IMR-90 (cell line): ENCODE data around the gene DCAF12L1. TPM values are rescaled to one million over a fixed set of nuclear protein-coding genes. Genes with fewer than 3 reads are reported as not detected.

Experiments
- ATAC-seq: fragments of 200-7000 bp; cut with Tn5 transposase; 2 replicates; pipeline ENCODE4 v1.9.1; 2020; ENCODE audit warnings: low read depth, mild to moderate bottlenecking, moderate library complexity
- BruUV-seq: library from RNA; stranded (reverse); fragments of 400-500 nt; replicated peaks from 2 replicates; lab custom pipeline; 2021; lab: Mats Ljungman, UMichigan
- CTCF ChIA-PET: fragments of 300-600 bp; formaldehyde crosslinking; extraction: SDS; loops from one replicate; lab custom pipeline; 2021; ENCODE audit warnings: antibody characterized with exemption; lab: Yijun Ruan, JAX
- POLR2A ChIA-PET: fragments of 300-600 bp; sonication (Branson Sonifier 250); formaldehyde crosslinking; loops from one replicate; lab custom pipeline; 2022; ENCODE audit warnings: antibody characterized with exemption; ENCODE audit not compliant: unreplicated experiment; lab: Charles Lee
- DNase-seq: peaks from one replicate; pipeline ENCODE4 v3.0.0; 2013
- H2AFZ ChIP-seq: replicated peaks from 2 replicates; pipeline ENCODE3; 2013; ENCODE audit warnings: low read length, mild to moderate bottlenecking; ENCODE audit not compliant: poor library complexity
- H2AK5ac ChIP-seq: 2 replicates; pipeline ENCODE4 v1.6.1; 2013; ENCODE audit warnings: low read depth, low read length, inconsistent platforms
- H2AK9ac ChIP-seq: replicated peaks from 2 replicates; pipeline ENCODE3; 2013; ENCODE audit warnings: mild to moderate bottlenecking, low read depth, low read length, moderate library complexity; ENCODE audit not compliant: poor library complexity
- H2BK120ac ChIP-seq: 2 replicates; pipeline ENCODE4 v1.6.1; 2013; ENCODE audit warnings: low read depth, low read length, inconsistent platforms
- H2BK15ac ChIP-seq: 3 replicates; pipeline ENCODE4 v1.6.1; 2013; ENCODE audit warnings: low read depth, low read length, inconsistent platforms
- H2BK20ac ChIP-seq: 2 replicates; pipeline ENCODE4 v1.6.1; 2013; ENCODE audit warnings: low read depth, mild to moderate bottlenecking, inconsistent platforms, low read length, moderate library complexity
- H2BK5ac ChIP-seq: 2 replicates; pipeline ENCODE4 v1.6.1; 2013; ENCODE audit warnings: mild to moderate bottlenecking, low read depth, low read length, inconsistent platforms; ENCODE audit not compliant: poor library complexity, severe bottlenecking
- H3K14ac ChIP-seq: replicated peaks from 2 replicates; pipeline ENCODE4 v1.6.1; 2013; ENCODE audit warnings: low read depth, low read length, inconsistent platforms
- H3K18ac ChIP-seq: 2 replicates; pipeline ENCODE4 v1.6.1; 2013; ENCODE audit warnings: low read depth, low read length, control low read depth
- H3K23ac ChIP-seq: 2 replicates; pipeline ENCODE4 v1.6.1; 2013; ENCODE audit warnings: low read depth, low read length, inconsistent platforms
- H3K27ac ChIP-seq: 2 replicates; pipeline ENCODE4 v1.5.1; 2013; ENCODE audit warnings: mild to moderate bottlenecking, control low read depth, low read length; ENCODE audit not compliant: insufficient read depth
- H3K27me3 ChIP-seq: 2 replicates; pipeline ENCODE4 v1.6.1; 2013; ENCODE audit warnings: low read length; ENCODE audit not compliant: control insufficient read depth, insufficient read depth
- H3K36me3 ChIP-seq: 2 replicates; pipeline ENCODE4 v1.6.1; 2013; ENCODE audit warnings: low read length, mixed read lengths; ENCODE audit not compliant: control insufficient read depth, insufficient read depth
- H3K4ac ChIP-seq: 2 replicates; pipeline ENCODE4 v1.6.1; 2013; ENCODE audit warnings: low read depth, low read length, inconsistent platforms
- H3K4me1 ChIP-seq: 2 replicates; pipeline ENCODE4 v1.6.1; 2013; ENCODE audit warnings: low read length, mixed read lengths; ENCODE audit not compliant: control insufficient read depth, insufficient read depth
- H3K4me2 ChIP-seq: 2 replicates; pipeline ENCODE4 v1.6.1; 2013; ENCODE audit warnings: low read depth, mild to moderate bottlenecking, control low read depth, low read length, moderate library complexity
- H3K4me3 ChIP-seq: 2 replicates; pipeline ENCODE4 v1.5.1; 2013; ENCODE audit warnings: low read depth, mild to moderate bottlenecking, control low read depth, low read length, moderate library complexity; ENCODE audit not compliant: insufficient read depth
- H3K56ac ChIP-seq: 2 replicates; pipeline ENCODE4 v1.6.1; 2013; ENCODE audit warnings: low read length, inconsistent platforms; ENCODE audit not compliant: insufficient read depth; ENCODE audit errors: extremely low read depth
- H3K79me1 ChIP-seq, 2 experiments: 2 replicates each; pipeline ENCODE4 v1.6.1; 2013; ENCODE audit warnings: low read length in 2 of 2, inconsistent platforms in 1 of 2, low read depth in 1 of 2
- H3K9ac ChIP-seq: 2 replicates; pipeline ENCODE4 v1.6.1; 2013; ENCODE audit warnings: low read depth, low read length, control low read depth
- H3K9me1 ChIP-seq: 2 replicates; pipeline ENCODE4 v1.6.1; 2013; ENCODE audit warnings: low read length, inconsistent platforms; ENCODE audit not compliant: insufficient read depth
- H3K9me3 ChIP-seq: 2 replicates; pipeline ENCODE4 v1.6.1; 2013; ENCODE audit warnings: low read length; ENCODE audit not compliant: control insufficient read depth, insufficient read depth
- H4K20me1 ChIP-seq: 2 replicates; pipeline ENCODE4 v1.6.1; 2013; ENCODE audit warnings: low read length, inconsistent platforms; ENCODE audit not compliant: insufficient read depth
- H4K5ac ChIP-seq: 2 replicates; pipeline ENCODE4 v1.6.1; 2013; ENCODE audit warnings: mild to moderate bottlenecking, low read depth, low read length, control low read depth
- H4K8ac ChIP-seq, 2 experiments: 2 replicates each; pipeline ENCODE4 v1.6.1; 2013; ENCODE audit warnings: low read depth in 2 of 2, low read length in 2 of 2, control low read depth in 1 of 2, inconsistent platforms in 1 of 2
- H4K91ac ChIP-seq: 2 replicates; pipeline ENCODE4 v1.6.1; 2013; ENCODE audit warnings: low read depth, low read length, inconsistent platforms; ENCODE audit not compliant: insufficient read depth
- MAFK ChIP-seq: IDR thresholded peaks from 2 replicates; pipeline ENCODE4 v1.6.1; 2012; ENCODE audit warnings: low read depth, low read length, improper control_type of control experiment
- RCOR1 ChIP-seq: IDR thresholded peaks from 2 replicates; pipeline ENCODE4 v1.6.1; 2012; ENCODE audit warnings: mild to moderate bottlenecking, low read length, improper control_type of control experiment; ENCODE audit not compliant: insufficient replicate concordance
- WGBS, 2 experiments: methylation state at CpG; one replicate each; pipeline versions ENCODE4 v1.1.5 to v1.1.7; 2013; ENCODE audit warnings: missing lambda C conversion rate in 2 of 2; ENCODE audit not compliant: insufficient read length in 1 of 2; ENCODE audit errors: extremely low coverage in 2 of 2; 5-methylcytosine and 5-hydroxymethylcytosine counted together
- dilution Hi-C: fragments of 300-500 bp; cut with HindIII; formaldehyde crosslinking; loops from one replicate; pipeline ENCODE4 v1.14.3; 2018; ENCODE audit warnings: low sequenced_read_pairs; ENCODE audit not compliant: unreplicated experiment
- in situ Hi-C: fragments of 300-500 bp; cut with MboI; formaldehyde crosslinking; loops from 3 replicates; pipeline ENCODE4 v1.14.3; 2019; ENCODE audit warnings: low sequenced_read_pairs, inconsistent platforms, mixed read lengths
- intact Hi-C: fragments of 100-400 bp; cut with micrococcal nuclease; formaldehyde crosslinking; loops from 2 replicates; pipeline ENCODE4 v1.10.0; 2022
- polyA plus RNA-seq, 3 experiments: library from polyadenylated mRNA; depleted of rRNA; stranded (reverse); fragments of >200 nt; gene quantifications; 2 replicates each; pipeline ENCODE4 v1.2.3, GENCODE V29; 2012; ENCODE audit warnings: low replicate concordance in 1 of 3
- total RNA-seq: library from RNA; depleted of rRNA; stranded (reverse); fragments of >200 nt; gene quantifications from 2 replicates; pipeline ENCODE4 v1.2.3, GENCODE V29; 2012

The DCAF12L1 gene
- total and polyA plus RNA-seq, 2 of the 4 experiments (the other 2 are of a cell fraction), result not detected

DNA sequence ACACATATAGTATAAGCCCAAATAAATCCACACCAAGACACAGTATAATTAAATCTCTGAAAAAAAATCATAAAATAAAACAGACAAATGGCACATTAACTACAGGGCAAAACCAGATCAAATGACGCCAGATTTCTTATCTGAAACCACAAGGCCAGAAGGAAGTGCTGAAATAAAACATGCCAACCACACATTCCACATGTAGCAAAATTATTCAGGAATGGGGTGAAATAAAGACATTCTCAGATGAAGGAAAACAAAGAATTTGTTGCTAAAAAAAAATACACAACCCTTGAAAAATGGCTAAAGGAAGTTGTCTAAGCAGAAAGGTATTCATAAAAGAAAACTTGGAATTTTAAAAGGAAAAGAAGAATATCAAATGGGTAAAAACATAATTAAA, 4.5 kb upstream of the DCAF12L1 start:
- Histone ChIP-seq H3K23ac (no peak overlapping the region), H3K4me1 (no peaks in the 10 kb centered on the region), H2BK5ac (no peak overlapping the region), H2AFZ (no peak overlapping the region), H2AK9ac (no peak overlapping the region), H3K27ac (no peak overlapping the region), H3K9me1 (no peaks in the 10 kb centered on the region), H2BK120ac (no peak overlapping the region), H4K20me1 (no peaks in the 10 kb centered on the region), H3K14ac (no peak overlapping the region), H3K9me3 (no peaks in the 10 kb centered on the region; the same call in 1 of the 2 replicates), H3K36me3 (no peaks in the 10 kb centered on the region), H3K9ac (no peak overlapping the region), H3K4me2 (no peak overlapping the region), H3K79me1 (no peaks in the 10 kb centered on the region), H3K4ac (no peak overlapping the region), H3K18ac (no peak overlapping the region), H2BK15ac (no peak overlapping the region), H4K8ac (no peak overlapping the region), H4K5ac (no peak overlapping the region), H2BK20ac (no peak overlapping the region), H2AK5ac (no peak overlapping the region), H3K4me3 (no peak overlapping the region), H3K27me3 (no peaks in the 10 kb centered on the region), H4K91ac (no peak overlapping the region), H3K56ac (no peak overlapping the region)
- intact Hi-C loops (no loop called here), in situ Hi-C loops (no loop called here), dilution Hi-C loops (no loop called here)
- BruUV-seq, result no TSS peak
- ChIA-PET POLR2A (no interaction called here), CTCF (interaction anchor here (0.6 kb wide), 1 partner anchor 223 kb away, joined by 3 read pairs; no protein-coding TSS in a partner anchor)
- DNase-seq, result no peak
- TF ChIP-seq RCOR1, result no peak
- no peak for TF ChIP-seq MAFK
- no CpG with 5 or more reads among the region's 1 CpG for WGBS, 2 experiments
- no peak for ATAC-seq
